Measurements from ENCODE around the gene RASAL1. TPM values are rescaled to one million over a fixed set of nuclear protein-coding genes. Genes with fewer than 3 reads are reported as not detected.

RASAL1 gene
- total RNA-seq, 1 experiment from 2014 or later, result 0.32 TPM

DNA sequence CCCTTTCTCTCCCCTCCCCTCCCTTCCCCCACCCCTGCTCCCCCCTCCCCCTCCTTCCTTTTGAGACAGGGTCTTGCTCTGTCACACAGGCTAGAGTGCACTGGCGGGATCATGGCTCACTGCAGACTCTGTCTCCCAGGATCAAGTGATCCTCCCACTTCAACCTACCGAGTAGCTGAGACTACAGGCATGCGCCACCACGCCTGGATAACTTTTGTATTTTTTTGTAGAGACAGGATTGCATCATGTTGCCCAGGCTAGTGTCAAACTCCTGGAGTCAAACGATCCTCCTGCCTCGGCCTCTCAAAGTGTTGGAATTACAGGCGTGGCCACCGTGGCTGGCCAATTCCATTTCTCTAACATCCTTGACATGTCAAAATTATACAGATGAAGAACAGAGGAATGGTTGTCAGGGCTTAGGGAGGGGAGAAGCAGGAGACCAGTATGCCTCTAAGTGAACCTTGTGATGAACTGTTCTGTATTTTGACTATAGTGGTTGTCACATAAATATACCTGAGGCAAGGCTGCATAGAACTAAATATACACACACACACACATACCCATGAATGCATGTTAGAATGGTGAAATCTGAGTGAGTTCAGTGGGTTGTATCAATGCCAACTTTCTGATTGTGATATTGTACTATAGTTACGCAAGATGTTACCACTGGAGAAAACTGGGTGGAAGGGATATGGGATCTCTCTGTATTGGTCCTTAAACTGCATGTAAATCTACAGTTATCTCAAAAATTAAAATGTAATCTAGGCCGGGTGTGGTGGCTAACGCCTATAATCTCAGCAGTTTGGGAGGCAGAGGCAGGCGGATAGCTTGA lies 10.4 kb upstream of the RASAL1 start:
- no peak for TF ChIP-seq EZH2 (IDR thresholded peaks at IDR 0.05; ENCODE audit: borderline replicate concordance, low read depth, low read length, poor library complexity, severe bottlenecking)
- TF ChIP-seq, protein P1, sequence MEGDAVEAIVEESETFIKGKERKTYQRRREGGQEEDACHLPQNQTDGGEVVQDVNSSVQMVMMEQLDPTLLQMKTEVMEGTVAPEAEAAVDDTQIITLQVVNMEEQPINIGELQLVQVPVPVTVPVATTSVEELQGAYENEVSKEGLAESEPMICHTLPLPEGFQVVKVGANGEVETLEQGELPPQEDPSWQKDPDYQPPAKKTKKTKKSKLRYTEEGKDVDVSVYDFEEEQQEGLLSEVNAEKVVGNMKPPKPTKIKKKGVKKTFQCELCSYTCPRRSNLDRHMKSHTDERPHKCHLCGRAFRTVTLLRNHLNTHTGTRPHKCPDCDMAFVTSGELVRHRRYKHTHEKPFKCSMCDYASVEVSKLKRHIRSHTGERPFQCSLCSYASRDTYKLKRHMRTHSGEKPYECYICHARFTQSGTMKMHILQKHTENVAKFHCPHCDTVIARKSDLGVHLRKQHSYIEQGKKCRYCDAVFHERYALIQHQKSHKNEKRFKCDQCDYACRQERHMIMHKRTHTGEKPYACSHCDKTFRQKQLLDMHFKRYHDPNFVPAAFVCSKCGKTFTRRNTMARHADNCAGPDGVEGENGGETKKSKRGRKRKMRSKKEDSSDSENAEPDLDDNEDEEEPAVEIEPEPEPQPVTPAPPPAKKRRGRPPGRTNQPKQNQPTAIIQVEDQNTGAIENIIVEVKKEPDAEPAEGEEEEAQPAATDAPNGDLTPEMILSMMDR (conservative IDR thresholded peaks at IDR 0.05; ENCODE audit: low read depth, low read length), result no peak
- intact Hi-C loops (cut with micrococcal nuclease; ENCODE audit: unreplicated experiment), result no loop called here
- DNase-seq (ENCODE audit: low spot score), result no peak
- H3K36me3 ChIP-seq (ENCODE audit: insufficient read depth, low read length, poor library complexity, severe bottlenecking), result no peaks in the 10 kb centered on the region
- no peak overlapping the region for H3K4me3 ChIP-seq (ENCODE audit: low read depth, low read length, poor library complexity, severe bottlenecking)
- POLR2A ChIA-PET (ENCODE audit: low non-redundant PET), result no interaction called here
- no TSS peak for BruUV-seq (replicated peaks)
- H3K4me1 ChIP-seq (ENCODE audit: insufficient read depth, low read length, poor library complexity, severe bottlenecking), result peaks cover 11% of the 10 kb centered on the region
- H3K27me3 ChIP-seq (replicated peaks; ENCODE audit: insufficient read depth, low read depth, low read length, poor library complexity), result no peaks in the 10 kb centered on the region
- H3K27ac ChIP-seq (ENCODE audit: low read depth, low read length, poor library complexity, severe bottlenecking), result no peak overlapping the region
- CTCF ChIA-PET, result no interaction called here
- no peaks in the 10 kb centered on the region for H3K9me3 ChIP-seq (ENCODE audit: low read depth, low read length, poor library complexity, severe bottlenecking)

DNA sequence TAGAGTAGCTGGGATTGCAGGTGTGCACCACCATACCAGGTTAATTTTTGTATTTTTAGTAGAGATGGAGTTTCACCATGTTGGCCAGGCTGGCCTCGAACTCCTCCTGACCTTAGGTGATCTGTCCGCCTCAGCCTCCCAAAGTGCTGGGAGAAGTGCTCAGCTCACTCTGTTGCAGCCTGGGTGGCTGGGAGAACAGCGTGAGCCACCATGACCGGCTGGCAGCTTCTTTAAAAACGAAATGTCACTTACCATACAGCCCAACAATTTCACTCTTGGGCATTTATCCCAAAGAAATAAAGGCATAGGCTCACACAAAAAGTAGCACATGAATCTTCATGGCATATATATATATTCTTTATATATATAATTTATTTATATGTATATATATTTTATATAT lies 9.2 kb upstream of the RASAL1 start:
- ChIA-PET POLR2A (ENCODE audit: low non-redundant PET) (no interaction called here), CTCF (no interaction called here)
- H3K36me3 ChIP-seq (ENCODE audit: insufficient read depth, low read length, poor library complexity, severe bottlenecking), result no peaks in the 10 kb centered on the region
- no peak overlapping the region for H3K4me3 ChIP-seq (ENCODE audit: low read depth, low read length, poor library complexity, severe bottlenecking)
- DNase-seq (ENCODE audit: low spot score), result no peak
- intact Hi-C loops (cut with micrococcal nuclease; ENCODE audit: unreplicated experiment), result no loop called here
- no peaks in the 10 kb centered on the region for H3K27me3 ChIP-seq (replicated peaks; ENCODE audit: insufficient read depth, low read depth, low read length, poor library complexity)
- H3K27ac ChIP-seq (ENCODE audit: low read depth, low read length, poor library complexity, severe bottlenecking), result no peak overlapping the region
- TF ChIP-seq EZH2 (IDR thresholded peaks at IDR 0.05; ENCODE audit: borderline replicate concordance, low read depth, low read length, poor library complexity, severe bottlenecking), result no peak
- no TSS peak for BruUV-seq (replicated peaks)
- H3K9me3 ChIP-seq (ENCODE audit: low read depth, low read length, poor library complexity, severe bottlenecking), result no peaks in the 10 kb centered on the region
- H3K4me1 ChIP-seq (ENCODE audit: insufficient read depth, low read length, poor library complexity, severe bottlenecking), result peaks cover 7% of the 10 kb centered on the region

DNA sequence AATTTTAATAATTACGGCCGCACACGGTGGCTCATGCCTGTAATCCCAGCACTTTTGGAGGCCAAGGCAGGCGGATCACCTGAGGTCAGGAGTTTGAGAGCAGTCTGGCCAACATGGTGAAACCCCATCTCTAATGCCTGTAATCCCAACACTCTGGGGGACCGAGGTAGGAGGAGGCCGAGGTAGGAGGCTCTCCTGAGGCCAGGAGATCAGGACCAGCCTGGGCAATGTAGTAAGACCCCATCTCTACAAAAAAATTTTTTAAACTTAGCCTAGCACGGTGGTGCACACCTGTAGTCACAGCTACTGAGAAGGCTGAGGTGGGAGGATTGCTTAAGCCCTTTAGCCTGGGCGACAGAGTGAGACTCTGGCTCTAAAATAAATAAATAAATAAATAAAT lies 8.4 kb upstream of the RASAL1 start:
- Histone ChIP-seq H3K4me3 (ENCODE audit: low read depth, low read length, poor library complexity, severe bottlenecking) (no peak overlapping the region), H3K27ac (ENCODE audit: low read depth, low read length, poor library complexity, severe bottlenecking) (no peak overlapping the region), H3K36me3 (ENCODE audit: insufficient read depth, low read length, poor library complexity, severe bottlenecking) (no peaks in the 10 kb centered on the region), H3K9me3 (ENCODE audit: low read depth, low read length, poor library complexity, severe bottlenecking) (no peaks in the 10 kb centered on the region), H3K27me3 (replicated peaks; ENCODE audit: insufficient read depth, low read depth, low read length, poor library complexity) (no peaks in the 10 kb centered on the region), H3K4me1 (ENCODE audit: insufficient read depth, low read length, poor library complexity, severe bottlenecking) (no peaks in the 10 kb centered on the region)
- CTCF ChIA-PET, result no interaction called here
- POLR2A ChIA-PET (ENCODE audit: low non-redundant PET), result no interaction called here
- DNase-seq (ENCODE audit: low spot score), result no peak
- intact Hi-C loops (cut with micrococcal nuclease; ENCODE audit: unreplicated experiment), result no loop called here
- BruUV-seq (replicated peaks), result no TSS peak
- TF ChIP-seq, protein P1 (conservative IDR thresholded peaks at IDR 0.05; ENCODE audit: low read depth, low read length), result no peak
- no peak for TF ChIP-seq EZH2 (IDR thresholded peaks at IDR 0.05; ENCODE audit: borderline replicate concordance, low read depth, low read length, poor library complexity, severe bottlenecking)

Measured in A673 (cell line).